Measurements from ENCODE around the gene OR7G1. TPM values are rescaled to one million over a fixed set of nuclear protein-coding genes. Genes with fewer than 3 reads are reported as not detected.

OR7G1 gene
- total and polyA plus RNA-seq, 2 of the 8 experiments (the other 6 are each of a cell fraction or from before 2014, with no cell fraction given), result not detected

GRCh38 chr19:9139609-9140158 is 24.1 kb upstream of the OR7G1 start (continued):
- no peak for TF ChIP-seq PHF8 (conservative IDR thresholded peaks at IDR 0.05; ENCODE audit: low read depth, low read length)
- TF ChIP-seq EP300 (IDR thresholded peaks at IDR 0.05; ENCODE audit: borderline replicate concordance in 1 of 2, low read depth in 2 of 2, low read length in 2 of 2), result no peak
- TF ChIP-seq EGR1 (IDR thresholded peaks at IDR 0.05; ENCODE audit: borderline replicate concordance, low read depth, low read length), result no peak
- TF ChIP-seq RAD21 (IDR thresholded peaks at IDR 0.05 in 1 of 2, conservative IDR thresholded peaks at IDR 0.05 in 1 of 2; ENCODE audit: low read depth in 2 of 2, low read length in 2 of 2), result no peak

Data from H1 (cell line).